ENCODE data around the gene OR4D2.
"Not testable (repeated sequence)": the region's sequence is repeated elsewhere in the genome, so short reads cannot be mapped to it uniquely, and the experiment has no call there.

The OR4D2 gene

DNA sequence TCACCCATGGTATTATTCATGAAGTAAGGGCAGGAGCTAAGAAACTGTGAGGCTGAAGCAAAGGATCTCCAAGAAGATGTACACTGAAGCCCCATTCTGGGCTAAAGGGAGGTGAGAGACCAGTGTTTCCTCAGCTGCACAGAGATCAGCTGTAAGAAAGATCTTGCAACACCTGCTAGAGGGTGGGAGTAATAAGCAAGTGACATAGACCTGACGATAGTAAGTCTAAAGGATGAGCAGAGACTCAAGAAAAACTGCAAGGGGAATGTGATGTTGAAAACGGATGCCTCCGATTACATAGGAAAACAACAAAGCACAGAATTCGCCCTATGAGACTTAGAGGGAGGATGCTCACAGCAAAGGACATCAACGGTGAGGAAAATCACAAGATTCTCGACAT lies at the start of gene OR4D2:
Gene OR4D2 (plus strand): TSS at position 301 of the 400 bp plus-strand sequence. CDS start 2,674 bp downstream, outside the sequence.
- no peak for DNase-seq (ENCODE audit: low read depth)

- DNase-seq (ENCODE audit: low read depth), result no peak
Observed at GRCh38 chr17:58117382-58117781, 49.4 kb upstream of the OR4D2 start.

- DNase-seq (ENCODE audit: low read depth), result no peak
Observed at GRCh38 chr17:58119491-58119890, 47.3 kb upstream of the OR4D2 start.

DNA sequence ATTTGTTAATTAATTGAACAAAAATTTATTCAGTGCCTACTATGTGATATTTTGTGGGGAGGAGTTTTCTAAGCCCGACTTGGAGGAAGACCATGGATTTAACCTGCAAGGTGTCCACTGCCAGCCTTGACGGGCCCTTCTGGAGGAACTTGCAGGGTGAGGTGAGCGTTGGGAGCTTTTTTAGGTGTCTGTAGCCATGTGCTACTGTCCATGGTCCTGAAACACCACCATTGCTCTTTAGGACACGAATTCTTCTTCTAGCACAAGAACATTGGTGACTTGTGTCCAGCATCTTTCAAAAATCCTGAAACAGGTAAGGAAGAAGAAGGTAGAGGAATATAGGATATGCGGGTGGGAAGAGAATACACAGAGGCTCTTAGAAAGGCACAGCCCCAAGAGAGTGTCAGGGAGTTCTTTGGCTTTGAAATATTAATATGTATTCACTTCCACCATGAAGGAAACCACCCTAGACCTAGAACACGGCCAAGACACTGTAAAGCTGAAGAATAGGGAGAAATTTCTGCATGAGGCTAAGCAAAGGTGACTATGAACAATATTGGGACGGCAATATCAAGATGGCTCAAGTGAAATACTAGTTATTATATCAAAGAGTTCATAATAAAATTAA lies 46.5 kb upstream of the OR4D2 start:
- peak; percentile 61 for DNase-seq (ENCODE audit: low read depth)

GRCh38 chr17:58121925-58122324 lies 44.9 kb upstream of the OR4D2 start:
- DNase-seq (ENCODE audit: low read depth), result peak; percentile 35

DNA sequence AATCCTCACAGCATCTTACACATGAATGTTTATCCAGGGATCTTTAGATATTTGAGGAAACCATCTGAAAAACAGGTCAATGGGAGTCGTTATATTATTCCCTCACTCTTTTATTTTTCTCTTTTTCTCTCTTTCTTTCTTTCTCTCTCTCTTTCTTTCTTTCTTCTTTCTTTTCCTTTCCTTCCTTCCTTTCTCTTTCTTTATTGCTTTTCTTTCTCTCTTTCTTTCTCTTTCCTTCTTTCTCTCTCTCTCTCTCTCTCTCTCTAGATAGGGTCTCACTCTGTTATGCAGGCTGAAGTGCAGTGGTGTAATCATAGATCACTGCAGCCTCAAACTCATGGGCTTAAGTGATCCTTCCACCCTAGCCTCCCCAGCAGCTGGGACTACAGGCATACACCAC lies 38.9 kb upstream of the OR4D2 start:
- DNase-seq (ENCODE audit: low read depth), result no peak

GRCh38 chr17:58132697-58133096 lies 34.1 kb upstream of the OR4D2 start:
- DNase-seq (ENCODE audit: low read depth), result not testable (repeated sequence)

DNA sequence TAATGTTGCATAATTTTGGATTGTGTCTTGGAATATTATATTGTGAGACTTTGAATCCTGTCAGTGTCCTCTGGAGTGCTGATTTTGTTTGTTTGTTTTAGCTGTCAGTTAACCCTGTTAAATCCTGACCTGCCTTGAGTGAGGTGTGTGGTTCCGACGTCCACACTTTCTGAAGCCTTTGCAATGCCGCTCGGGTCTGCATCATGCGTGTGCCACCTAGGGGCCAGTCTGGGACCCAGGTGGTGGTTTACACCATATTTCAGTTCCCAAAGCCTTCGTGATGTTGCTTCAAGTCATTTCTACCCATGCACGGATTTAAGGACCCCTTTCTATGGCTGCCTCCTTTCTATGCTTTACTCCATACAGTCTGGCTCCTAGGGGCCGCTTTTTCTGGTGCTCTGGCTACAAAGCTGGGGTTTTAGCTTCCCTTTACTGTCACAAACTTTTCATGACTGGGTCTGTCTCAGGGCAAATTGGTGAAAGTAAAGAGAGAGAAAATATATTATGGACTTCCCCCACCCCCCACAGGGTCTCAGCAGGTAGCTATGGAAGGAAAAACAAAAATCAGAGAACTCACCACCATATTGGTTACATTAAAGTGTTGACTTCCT lies 30.0 kb upstream of the OR4D2 start:
- no peak for DNase-seq (ENCODE audit: low read depth)

DNA sequence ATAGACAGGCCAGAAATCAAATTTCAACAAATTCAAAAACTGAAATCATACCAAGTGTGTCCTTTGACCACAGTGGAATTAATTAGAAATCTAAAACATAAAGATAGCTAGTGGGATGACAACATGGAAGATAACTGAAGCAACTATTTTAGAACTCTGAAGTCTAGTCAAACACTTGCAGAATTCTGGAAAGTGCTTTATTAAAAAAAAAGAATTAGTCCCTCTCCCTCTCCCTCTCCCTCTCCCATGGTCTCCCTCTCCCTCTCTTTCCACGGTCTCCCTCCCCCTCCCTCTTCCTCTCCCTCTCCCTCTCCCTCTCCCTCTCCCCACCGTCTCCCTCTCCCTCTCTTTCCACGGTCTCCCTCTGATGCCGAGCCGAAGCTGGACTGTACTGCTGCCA lies 25.3 kb upstream of the OR4D2 start:
- DNase-seq (ENCODE audit: low read depth), result no peak

DNA sequence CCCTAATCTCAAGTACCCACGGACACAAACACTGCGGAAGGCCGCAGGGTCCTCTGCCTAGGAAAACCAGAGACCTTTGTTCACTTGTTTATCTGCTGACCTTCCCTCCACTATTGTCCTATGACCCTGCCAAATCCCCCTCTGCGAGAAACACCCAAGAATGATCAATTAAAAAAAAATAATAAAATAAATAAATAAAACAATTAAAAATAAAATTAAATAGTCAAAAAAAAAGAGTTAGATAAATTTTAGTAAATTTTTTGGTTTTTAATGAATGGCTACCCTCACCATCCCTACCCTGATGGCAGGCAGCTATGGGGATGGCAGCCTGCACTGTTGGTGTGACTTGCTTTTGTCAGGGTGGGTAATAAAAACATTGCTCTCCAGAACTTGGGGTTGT lies 23.4 kb upstream of the OR4D2 start:
- DNase-seq (ENCODE audit: low read depth), result not testable (repeated sequence)

- DNase-seq (ENCODE audit: low read depth), result no peak
Observed at GRCh38 chr17:58144801-58145200, 22.0 kb upstream of the OR4D2 start.

GRCh38 chr17:58147930-58148434 lies 18.8 kb upstream of the OR4D2 start, which contains the start of gene OR4D1:
Gene OR4D1 (plus strand): TSS chr17:58148384. CDS start chr17:58155154, 6,770 bp downstream.
- DNase-seq (ENCODE audit: low read depth), result no peak

- DNase-seq (ENCODE audit: low read depth), result no peak
Observed at GRCh38 chr17:58148609-58149008, 18.2 kb upstream of the OR4D2 start.

DNA sequence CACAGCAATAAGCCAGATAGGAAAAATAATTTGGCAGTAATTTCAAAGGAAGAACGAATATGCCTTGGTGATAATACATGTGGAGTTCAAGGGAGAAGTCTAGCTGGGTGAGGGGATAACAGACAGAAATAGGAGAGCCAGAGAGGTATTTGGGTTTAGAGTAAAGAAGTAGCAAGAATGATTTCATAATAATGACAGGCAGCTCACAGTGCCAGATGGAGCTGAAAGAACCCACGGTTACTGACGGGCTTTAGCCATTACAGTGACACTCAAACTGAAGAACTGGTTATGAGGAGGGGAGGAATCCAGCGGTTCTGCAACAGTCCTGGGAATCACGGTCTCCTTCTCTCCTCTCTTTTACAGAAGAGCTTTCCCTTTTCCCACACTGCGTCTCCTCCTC lies 16.4 kb upstream of the OR4D2 start:
- no peak for DNase-seq (ENCODE audit: low read depth)

DNA sequence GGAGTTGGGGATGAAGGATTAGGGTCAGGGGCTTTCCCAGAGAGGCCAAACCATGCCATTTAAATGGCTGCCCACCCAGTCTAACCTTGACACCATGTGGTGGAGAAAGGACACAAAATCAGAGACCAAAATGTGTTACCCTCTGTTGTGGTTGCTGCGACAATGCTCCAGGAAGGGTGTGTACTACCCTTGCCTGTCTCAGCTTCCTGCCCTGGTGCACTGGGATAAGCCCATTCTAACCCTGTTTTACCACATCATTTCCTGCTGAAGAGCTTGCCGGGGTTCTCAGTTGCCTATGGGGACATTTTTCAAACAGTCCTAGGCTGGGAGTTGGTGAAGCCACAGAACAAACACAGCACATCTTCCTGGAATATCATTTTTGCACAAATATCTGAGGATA lies 13.7 kb upstream of the OR4D2 start:
- DNase-seq (ENCODE audit: low read depth), result no peak

- DNase-seq (ENCODE audit: low read depth), result no peak
Observed at GRCh38 chr17:58153671-58154070, 13.1 kb upstream of the OR4D2 start.

GRCh38 chr17:58156839-58157803 lies 9.7 kb upstream of the OR4D2 start:
- DNase-seq (ENCODE audit: low read depth), result peak; percentile 8

DNA sequence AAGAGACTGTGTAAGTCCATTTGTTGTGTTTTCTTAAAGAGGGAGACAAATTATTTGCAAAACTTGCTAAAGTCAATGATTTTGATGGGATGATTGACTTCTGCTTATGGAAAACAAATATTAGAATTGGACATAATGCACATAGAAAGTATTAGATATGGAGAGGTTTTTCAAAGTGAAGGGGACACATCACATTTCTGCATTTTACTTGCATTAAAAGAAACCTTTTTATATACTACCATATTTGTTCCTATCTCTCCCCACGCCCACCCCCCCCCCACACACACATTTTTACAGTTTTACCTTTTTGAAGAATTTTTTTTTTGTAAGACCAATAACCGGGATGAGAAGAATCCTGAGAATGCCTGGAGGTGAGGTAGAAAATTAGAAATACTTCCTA lies 8.6 kb upstream of the OR4D2 start:
- no peak for DNase-seq (ENCODE audit: low read depth)

DNA sequence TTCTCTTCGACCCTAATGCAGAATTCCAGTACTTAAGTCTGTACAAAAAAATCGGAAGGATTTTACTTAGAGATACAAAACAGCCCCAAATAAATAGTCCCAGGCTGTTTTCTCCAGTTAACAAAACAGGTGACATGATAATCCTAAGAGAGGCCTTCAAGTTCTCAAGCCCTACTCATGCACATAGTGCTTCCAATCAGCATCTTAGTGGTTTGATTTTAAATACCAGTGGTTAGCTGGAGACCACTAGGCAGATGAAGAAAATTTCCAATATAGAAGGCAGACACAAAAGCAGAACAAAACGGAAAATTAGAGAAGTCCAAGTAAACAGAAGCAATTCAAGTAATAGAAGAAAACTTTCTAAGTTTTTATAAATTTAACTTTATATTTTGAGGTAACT lies 5.2 kb upstream of the OR4D2 start:
- no peak for DNase-seq (ENCODE audit: low read depth)

- no peak for DNase-seq (ENCODE audit: low read depth)
Observed at GRCh38 chr17:58165981-58166380, 801 bp upstream of the OR4D2 start.

- DNase-seq (ENCODE audit: low read depth), result no peak
Observed at GRCh38 chr17:58170622-58171021, 3.8 kb downstream of the OR4D2 start.

GRCh38 chr17:58172369-58173071 lies 5.7 kb downstream of the OR4D2 start:
- peak; percentile 46 for DNase-seq (ENCODE audit: low read depth)
